K562 (cell line): ENCODE data around the gene EGFL7. TPM values are rescaled to one million over a fixed set of nuclear protein-coding genes. Genes with fewer than 3 reads are reported as not detected.
A peak's percentile ranks its signal among the peaks of the same experiment; 100 is the strongest.

Experiments
- GATAD2A ChIP-seq: fragments of 450-650 bp; IDR thresholded peaks from 2 replicates; pipeline ENCODE4 v1.6.1; 2017
- ILF3 ChIP-seq: fragments of 450-650 bp; IDR thresholded peaks from 2 replicates; pipeline ENCODE4 v1.6.1; 2018; ENCODE audit warnings: antibody characterized with exemption, mild to moderate bottlenecking, moderate library complexity, borderline replicate concordance
- JUNB ChIP-seq: fragments of 450-650 bp; formaldehyde crosslinking; conservative IDR thresholded peaks from 2 replicates; pipeline ENCODE4 v1.4.0; 2020; ENCODE audit warnings: mild to moderate bottlenecking
- MCM3 ChIP-seq: fragments of 450-650 bp; IDR thresholded peaks from 2 replicates; pipeline ENCODE4 v1.6.1; 2016
- MECOM ChIP-seq: fragments of 250-450 bp; sonication (Bioruptor Pico); IDR thresholded peaks from 2 replicates; pipeline ENCODE4 v1.8.0; 2022; ENCODE audit warnings: inconsistent platforms
- PREB ChIP-seq: sonication (generic); formaldehyde crosslinking; IDR thresholded peaks from 2 replicates; pipeline ENCODE4 v1.8.1; 2023; ENCODE audit warnings: mild to moderate bottlenecking, missing genetic modification reagents
- USF1 ChIP-seq: sonication (generic); formaldehyde crosslinking; IDR thresholded peaks from 2 replicates; pipeline ENCODE4 v1.9.0; 2022; ENCODE audit warnings: mild to moderate bottlenecking, missing genetic modification reagents
- ZNF197 ChIP-seq: fragments of 200-800 bp; sonication (Bioruptor generic); IDR thresholded peaks from 2 replicates; pipeline ENCODE4 v1.6.1; 2016; ENCODE audit warnings: low read depth, missing genetic modification characterization, missing compliant biosample characterization
- ZNF347 ChIP-seq: fragments of 450-650 bp; formaldehyde crosslinking; IDR thresholded peaks from 2 replicates; pipeline ENCODE4 v1.4.0; 2020; ENCODE audit warnings: low read depth, mild to moderate bottlenecking, moderate library complexity
- polyA plus RNA-seq, 8 experiments: library from polyadenylated mRNA; depleted of rRNA in 4 of 8; stranded (reverse) in 5 of 8; unstranded in 3 of 8; fragments of >200 nt; fragmentation: Nextera tagmentation in 2 of 8; fragmentation: Illumina TruSeq in 1 of 8; extraction: Ambion mirVana in 2 of 8; extraction: Trizol in 1 of 8; gene quantifications; 2 replicates each; pipeline versions ENCODE4 v1.2.1 to v1.2.3, GENCODE V29; 2011 to 2014; ENCODE audit warnings: inconsistent platforms in 1 of 8, missing spikeins in 1 of 8
- total RNA-seq, 7 experiments: library from RNA; depleted of rRNA in 6 of 7; stranded (reverse); fragments of >200 nt in 6 of 7; fragmentation: Illumina TruSeq in 2 of 7; extraction: Trizol in 2 of 7; gene quantifications; 2 replicates each; pipeline versions ENCODE4 v1.2.1 to v1.2.3, GENCODE V29; 2011 to 2021; ENCODE audit warnings: low replicate concordance in 1 of 7
- TF ChIP-seq, protein P1 (sequence below), 2 experiments: fragments of 450-650 bp; formaldehyde crosslinking in 1 of 2; IDR thresholded peaks; 2 replicates each; pipeline versions ENCODE4 v1.4.0 to v1.6.1; 2014 to 2020; ENCODE audit warnings: mild to moderate bottlenecking in 2 of 2, borderline replicate concordance in 1 of 2, low read depth in 1 of 2
- TF ChIP-seq, protein P2 (sequence below): fragments of 250-450 bp; sonication (Bioruptor Pico); IDR thresholded peaks from 2 replicates; pipeline ENCODE4 v1.9.0; 2021; ENCODE audit warnings: mild to moderate bottlenecking, inconsistent platforms
- TF ChIP-seq, protein P3 (sequence below): fragments of 250-450 bp; sonication (Bioruptor Pico); IDR thresholded peaks from 2 replicates; pipeline ENCODE4 v1.8.0; 2022; ENCODE audit warnings: moderate library complexity, mild to moderate bottlenecking, inconsistent platforms

Gene EGFL7
- total and polyA plus RNA-seq, 9 of the 15 experiments (the other 6 are each of a cell fraction or from before 2014, with no cell fraction given) = 1.5 to 286 (median 55.5) TPM

DNA sequence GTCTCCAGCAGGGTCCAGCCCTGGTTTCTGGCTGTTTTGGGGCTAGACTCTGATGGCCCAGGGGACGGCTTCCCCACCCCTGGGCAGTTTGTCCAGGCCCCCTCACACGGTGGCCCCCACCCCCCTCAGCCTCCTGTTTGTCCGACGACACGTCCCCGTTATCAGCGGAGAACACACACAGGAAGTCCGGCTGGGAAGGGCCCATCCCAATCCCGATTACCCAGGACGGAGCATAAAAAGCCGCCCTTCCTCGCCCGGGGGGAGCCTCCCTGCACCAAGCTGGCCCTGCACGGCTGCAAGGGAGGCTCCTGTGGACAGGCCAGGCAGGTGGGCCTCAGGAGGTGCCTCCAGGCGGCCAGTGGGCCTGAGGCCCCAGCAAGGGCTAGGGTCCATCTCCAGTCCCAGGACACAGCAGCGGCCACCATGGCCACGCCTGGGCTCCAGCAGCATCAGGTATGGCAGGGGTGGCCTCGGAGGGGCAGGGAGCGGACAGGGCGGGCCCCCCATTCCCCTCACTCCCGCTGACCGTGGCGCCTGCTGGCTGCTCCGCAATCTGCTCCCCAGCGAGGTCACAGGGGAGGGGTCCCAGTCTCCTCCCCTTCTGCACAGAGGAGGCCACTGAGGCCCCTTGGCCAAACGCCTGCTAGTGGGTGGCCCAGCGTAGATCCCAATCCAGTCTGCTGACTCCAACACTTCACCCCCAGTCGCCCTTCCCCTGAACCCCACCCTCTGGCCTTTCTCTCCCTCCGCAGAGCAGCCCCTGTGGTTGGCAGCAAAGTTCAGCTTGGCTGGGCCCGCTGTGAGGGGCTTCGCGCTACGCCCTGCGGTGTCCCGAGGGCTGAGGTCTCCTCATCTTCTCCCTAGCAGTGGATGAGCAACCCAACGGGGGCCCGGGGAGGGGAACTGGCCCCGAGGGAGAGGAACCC is at the start of gene EGFL7 (continued):
- TF ChIP-seq, protein P1, sequence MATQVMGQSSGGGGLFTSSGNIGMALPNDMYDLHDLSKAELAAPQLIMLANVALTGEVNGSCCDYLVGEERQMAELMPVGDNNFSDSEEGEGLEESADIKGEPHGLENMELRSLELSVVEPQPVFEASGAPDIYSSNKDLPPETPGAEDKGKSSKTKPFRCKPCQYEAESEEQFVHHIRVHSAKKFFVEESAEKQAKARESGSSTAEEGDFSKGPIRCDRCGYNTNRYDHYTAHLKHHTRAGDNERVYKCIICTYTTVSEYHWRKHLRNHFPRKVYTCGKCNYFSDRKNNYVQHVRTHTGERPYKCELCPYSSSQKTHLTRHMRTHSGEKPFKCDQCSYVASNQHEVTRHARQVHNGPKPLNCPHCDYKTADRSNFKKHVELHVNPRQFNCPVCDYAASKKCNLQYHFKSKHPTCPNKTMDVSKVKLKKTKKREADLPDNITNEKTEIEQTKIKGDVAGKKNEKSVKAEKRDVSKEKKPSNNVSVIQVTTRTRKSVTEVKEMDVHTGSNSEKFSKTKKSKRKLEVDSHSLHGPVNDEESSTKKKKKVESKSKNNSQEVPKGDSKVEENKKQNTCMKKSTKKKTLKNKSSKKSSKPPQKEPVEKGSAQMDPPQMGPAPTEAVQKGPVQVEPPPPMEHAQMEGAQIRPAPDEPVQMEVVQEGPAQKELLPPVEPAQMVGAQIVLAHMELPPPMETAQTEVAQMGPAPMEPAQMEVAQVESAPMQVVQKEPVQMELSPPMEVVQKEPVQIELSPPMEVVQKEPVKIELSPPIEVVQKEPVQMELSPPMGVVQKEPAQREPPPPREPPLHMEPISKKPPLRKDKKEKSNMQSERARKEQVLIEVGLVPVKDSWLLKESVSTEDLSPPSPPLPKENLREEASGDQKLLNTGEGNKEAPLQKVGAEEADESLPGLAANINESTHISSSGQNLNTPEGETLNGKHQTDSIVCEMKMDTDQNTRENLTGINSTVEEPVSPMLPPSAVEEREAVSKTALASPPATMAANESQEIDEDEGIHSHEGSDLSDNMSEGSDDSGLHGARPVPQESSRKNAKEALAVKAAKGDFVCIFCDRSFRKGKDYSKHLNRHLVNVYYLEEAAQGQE (IDR thresholded peaks at IDR 0.05; ENCODE audit: borderline replicate concordance) = no peak
- TF ChIP-seq, protein P1 (CRISPR knock-in tag; IDR thresholded peaks at IDR 0.05; ENCODE audit: low read depth) = no peak
- TF ChIP-seq ILF3 = no peak
- 0 out of 2 replicates have a peak, but pooled peaks have one; percentile 28 for TF ChIP-seq GATAD2A
- TF ChIP-seq ZNF347 (CRISPR knock-in tag) = no peak
- no peak for TF ChIP-seq ZNF197 (CRISPR knock-in tag)
- TF ChIP-seq JUNB (CRISPR knock-in tag) = 0 out of 2 replicates have a peak, but pooled peaks have one; percentile 1
- TF ChIP-seq MCM3 = no peak
- TF ChIP-seq USF1 = no peak
- TF ChIP-seq, protein P2, sequence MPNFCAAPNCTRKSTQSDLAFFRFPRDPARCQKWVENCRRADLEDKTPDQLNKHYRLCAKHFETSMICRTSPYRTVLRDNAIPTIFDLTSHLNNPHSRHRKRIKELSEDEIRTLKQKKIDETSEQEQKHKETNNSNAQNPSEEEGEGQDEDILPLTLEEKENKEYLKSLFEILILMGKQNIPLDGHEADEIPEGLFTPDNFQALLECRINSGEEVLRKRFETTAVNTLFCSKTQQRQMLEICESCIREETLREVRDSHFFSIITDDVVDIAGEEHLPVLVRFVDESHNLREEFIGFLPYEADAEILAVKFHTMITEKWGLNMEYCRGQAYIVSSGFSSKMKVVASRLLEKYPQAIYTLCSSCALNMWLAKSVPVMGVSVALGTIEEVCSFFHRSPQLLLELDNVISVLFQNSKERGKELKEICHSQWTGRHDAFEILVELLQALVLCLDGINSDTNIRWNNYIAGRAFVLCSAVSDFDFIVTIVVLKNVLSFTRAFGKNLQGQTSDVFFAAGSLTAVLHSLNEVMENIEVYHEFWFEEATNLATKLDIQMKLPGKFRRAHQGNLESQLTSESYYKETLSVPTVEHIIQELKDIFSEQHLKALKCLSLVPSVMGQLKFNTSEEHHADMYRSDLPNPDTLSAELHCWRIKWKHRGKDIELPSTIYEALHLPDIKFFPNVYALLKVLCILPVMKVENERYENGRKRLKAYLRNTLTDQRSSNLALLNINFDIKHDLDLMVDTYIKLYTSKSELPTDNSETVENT = no peak; the same call in none of the 2 replicates
- no peak for TF ChIP-seq PREB (CRISPR knock-in tag)
- no peak for TF ChIP-seq MECOM (CRISPR knock-in tag)
- TF ChIP-seq, protein P3, sequence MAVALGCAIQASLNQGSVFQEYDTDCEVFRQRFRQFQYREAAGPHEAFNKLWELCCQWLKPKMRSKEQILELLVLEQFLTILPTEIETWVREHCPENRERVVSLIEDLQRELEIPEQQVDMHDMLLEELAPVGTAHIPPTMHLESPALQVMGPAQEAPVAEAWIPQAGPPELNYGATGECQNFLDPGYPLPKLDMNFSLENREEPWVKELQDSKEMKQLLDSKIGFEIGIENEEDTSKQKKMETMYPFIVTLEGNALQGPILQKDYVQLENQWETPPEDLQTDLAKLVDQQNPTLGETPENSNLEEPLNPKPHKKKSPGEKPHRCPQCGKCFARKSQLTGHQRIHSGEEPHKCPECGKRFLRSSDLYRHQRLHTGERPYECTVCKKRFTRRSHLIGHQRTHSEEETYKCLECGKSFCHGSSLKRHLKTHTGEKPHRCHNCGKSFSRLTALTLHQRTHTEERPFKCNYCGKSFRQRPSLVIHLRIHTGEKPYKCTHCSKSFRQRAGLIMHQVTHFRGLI (CRISPR knock-in tag) = no peak
